A549 (cell line): Measurements from ENCODE around the gene PPP1R1C. TPM values are rescaled to one million over a fixed set of nuclear protein-coding genes. Genes with fewer than 3 reads are reported as not detected.

Source experiments
- ATAC-seq, 2 experiments: fragments of 200-7000 bp in 1 of 2; fragments of >200 bp in 1 of 2; cut with Nextera tagmentation in 1 of 2; cut with Tn5 transposase in 1 of 2; 3 replicates each; pipeline versions ENCODE4 v1.8.0 to v1.9.1; 2018 to 2020; ENCODE audit warnings: mild to moderate bottlenecking in 1 of 2, moderate library complexity in 1 of 2
- CTCF ChIA-PET: fragments of 300-600 bp; sonication (Branson Sonifier 250); formaldehyde crosslinking; extraction: SDS; loops from one replicate; lab custom pipeline; 2021; ENCODE audit warnings: antibody characterized with exemption, inconsistent platforms; lab: Yijun Ruan, JAX
- POLR2A ChIA-PET: fragments of 350-600 bp; formaldehyde crosslinking; extraction: SDS; loops from one replicate; lab custom pipeline; 2021; ENCODE audit warnings: antibody characterized with exemption, inconsistent platforms; lab: Yijun Ruan, JAX
- DNase-seq, 2 experiments: peaks; one replicate each; pipeline versions ENCODE4 v3.0.0 to v3.0.0-alpha.2; 2011 to 2016; ENCODE audit warnings: low read depth in 1 of 2, low spot score in 1 of 2
- FAIRE-seq: peaks from 2 replicates; lab custom pipeline; 2011; peaks lifted over from hg19 to GRCh38; lab: Jason Lieb, UNC
- H3K27ac ChIP-seq, 2 experiments: fragments of >200 bp; sonication (Bioruptor Twin); formaldehyde crosslinking; 3 replicates each; pipeline ENCODE4 v1.5.1; 2016 to 2017
- H3K4me1 ChIP-seq: fragments of >200 bp; sonication (Bioruptor Twin); formaldehyde crosslinking; 3 replicates; pipeline ENCODE4 v1.6.1; 2016
- H3K4me2 ChIP-seq: fragments of >200 bp; sonication (Bioruptor Twin); formaldehyde crosslinking; 3 replicates; pipeline ENCODE4 v1.6.1; 2016
- H3K4me3 ChIP-seq: fragments of >200 bp; sonication (Bioruptor Twin); formaldehyde crosslinking; 3 replicates; pipeline ENCODE4 v1.5.1; 2016
- H3K9me3 ChIP-seq: fragments of >200 bp; sonication (Bioruptor Twin); formaldehyde crosslinking; 3 replicates; pipeline ENCODE4 v1.6.1; 2016
- FOSB ChIP-seq: fragments of 250-450 bp; sonication (Bioruptor Pico); IDR thresholded peaks from 2 replicates; pipeline ENCODE4 v1.5.0; 2020; ENCODE audit warnings: mild to moderate bottlenecking, moderate library complexity
- MYC ChIP-seq: IDR thresholded peaks from 2 replicates; pipeline ENCODE4 v1.6.1; 2012; ENCODE audit warnings: mild to moderate bottlenecking, inconsistent platforms, low read length, improper control_type of control experiment, borderline replicate concordance
- WGBS: methylation state at CpG from one replicate; pipeline ENCODE4 v1.1.6; 2017; ENCODE audit errors: missing lambda C conversion rate; 5-methylcytosine and 5-hydroxymethylcytosine counted together
- polyA plus RNA-seq, 4 experiments: library from polyadenylated mRNA; depleted of rRNA in 3 of 4; stranded (reverse); fragments of >200 nt; fragmentation: RNase III in 1 of 4; extraction: RNeasy Plus Mini Kit Qiagen cat#74134 plus additional on column Dnase treatment in 1 of 4; gene quantifications; 2 replicates in 3 of 4; 3 replicates in 1 of 4; pipeline ENCODE4 v1.2.3, GENCODE V29; 2011 to 2017
- small RNA-seq, 6 experiments: library from RNA; depleted of rRNA; stranded (forward); fragments of <200 nt; gene quantifications; one replicate each; pipeline ENCODE3, GENCODE V24; 2012
- TF ChIP-seq, protein P1 (sequence below): fragments of 450-650 bp; IDR thresholded peaks from 2 replicates; pipeline ENCODE4 v1.6.1; 2014; ENCODE audit warnings: antibody characterized with exemption

Gene PPP1R1C
- polyA plus RNA-seq, 2 of the 4 experiments (the other 2 are of a cell fraction): 0.81 to 2.7 TPM

GRCh38 chr2:182166841-182167240 is 181.2 kb downstream of the PPP1R1C start:
- ChIA-PET POLR2A (no interaction called here), CTCF (interaction anchor here (0.6 to 1.6 kb wide), 2 partner anchors 12 to 20 kb away, joined by 3 read pairs; no protein-coding TSS in a partner anchor)
- DNase-seq: no peak
- Histone ChIP-seq H3K4me2 (no peak overlapping the region), H3K27ac (no peak overlapping the region), H3K4me3 (no peak overlapping the region), H3K4me1 (no peaks in the 10 kb centered on the region), H3K9me3 (no peaks in the 10 kb centered on the region)
- no peak for FAIRE-seq
- no peak for ATAC-seq
- TF ChIP-seq, protein P1, sequence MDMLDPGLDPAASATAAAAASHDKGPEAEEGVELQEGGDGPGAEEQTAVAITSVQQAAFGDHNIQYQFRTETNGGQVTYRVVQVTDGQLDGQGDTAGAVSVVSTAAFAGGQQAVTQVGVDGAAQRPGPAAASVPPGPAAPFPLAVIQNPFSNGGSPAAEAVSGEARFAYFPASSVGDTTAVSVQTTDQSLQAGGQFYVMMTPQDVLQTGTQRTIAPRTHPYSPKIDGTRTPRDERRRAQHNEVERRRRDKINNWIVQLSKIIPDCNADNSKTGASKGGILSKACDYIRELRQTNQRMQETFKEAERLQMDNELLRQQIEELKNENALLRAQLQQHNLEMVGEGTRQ: no peak
- TF ChIP-seq FOSB (CRISPR knock-in tag) (no peak), MYC (no peak)
- 69% methylated on average over 2 of the region's 2 CpGs for WGBS

Small RNA genes lying within 50 kb of the gene (small RNA-seq; reads per million reads assigned to genes)
- 0 reads per million in 6 experiments for gene RNA5SP113

Other genes starting within 250 kb of the PPP1R1C start
- 87.7 and 94.3 TPM in 2 replicates for gene ITPRID2, start 94.1 kb upstream of the PPP1R1C start, polyA plus RNA-seq (2011; rRNA removed)
- 40.3 to 44.0 TPM (median 43.3 TPM) in 3 replicates for gene ITPRID2, start 94.1 kb upstream of the PPP1R1C start, polyA plus RNA-seq (2017; fragmentation: RNase III; extraction: RNeasy Plus Mini Kit Qiagen cat#74134 plus additional on column Dnase treatment)